Nephron progenitor cell (in vitro differentiated cells): Measurements from ENCODE around the gene PEG3.

Source experiments
- DNase-seq: peaks from one replicate; pipeline ENCODE4 v3.0.0; 2021
- H3K27ac Mint-ChIP-seq: 2 replicates; pipeline ENCODE4 v1.8.0; 2021; ENCODE audit warnings: mild to moderate bottlenecking, moderate library complexity, mixed read lengths
- H3K27me3 Mint-ChIP-seq: 2 replicates; pipeline ENCODE4 v1.8.0; 2021; ENCODE audit warnings: mild to moderate bottlenecking, low read depth, mixed read lengths; ENCODE audit not compliant: poor library complexity
- H3K36me3 Mint-ChIP-seq: 2 replicates; pipeline ENCODE4 v1.8.0; 2021; ENCODE audit warnings: low read depth, mixed read lengths
- H3K4me1 Mint-ChIP-seq: 2 replicates; pipeline ENCODE4 v1.8.0; 2021; ENCODE audit warnings: mixed read lengths
- H3K4me3 Mint-ChIP-seq: 2 replicates; pipeline ENCODE4 v1.8.0; 2021; ENCODE audit warnings: mild to moderate bottlenecking, moderate library complexity, mixed read lengths
- H3K9me3 Mint-ChIP-seq: 2 replicates; pipeline ENCODE4 v1.8.0; 2021; ENCODE audit warnings: mild to moderate bottlenecking, moderate library complexity, mixed read lengths
- CTCF ChIP-seq: fragments of 200-600 bp; sonication (generic); IDR thresholded peaks from 2 replicates; pipeline ENCODE4 v1.5.0; 2021; ENCODE audit warnings: antibody characterized with exemption

PEG3 gene

GRCh38 chr19:56822755-56823154 is 17.8 kb downstream of the PEG3 start:
- Mint-ChIP-seq H3K36me3 (no peaks in the 10 kb centered on the region), H3K27ac (no peak overlapping the region), H3K9me3 (peaks cover 99% of the 10 kb centered on the region), H3K27me3 (no peaks in the 10 kb centered on the region), H3K4me3 (no peak overlapping the region), H3K4me1 (no peaks in the 10 kb centered on the region)
- DNase-seq, result no peak
- TF ChIP-seq CTCF, result no peak

- H3K27ac Mint-ChIP-seq, result no peak overlapping the region
- H3K27me3 Mint-ChIP-seq, result no peaks in the 10 kb centered on the region
- H3K36me3 Mint-ChIP-seq, result no peaks in the 10 kb centered on the region
- peaks cover 99% of the 10 kb centered on the region for H3K9me3 Mint-ChIP-seq
- TF ChIP-seq CTCF, result no peak
- no peak for DNase-seq
- H3K4me1 Mint-ChIP-seq, result no peaks in the 10 kb centered on the region
- no peak overlapping the region for H3K4me3 Mint-ChIP-seq
Observed at GRCh38 chr19:56821675-56822074, 18.9 kb downstream of the PEG3 start.

GRCh38 chr19:56821209-56821608 is 19.3 kb downstream of the PEG3 start:
- Mint-ChIP-seq H3K27ac (no peak overlapping the region), H3K9me3 (peaks cover 99% of the 10 kb centered on the region), H3K36me3 (no peaks in the 10 kb centered on the region), H3K27me3 (no peaks in the 10 kb centered on the region), H3K4me3 (no peak overlapping the region), H3K4me1 (no peaks in the 10 kb centered on the region)
- no peak for DNase-seq
- no peak for TF ChIP-seq CTCF

GRCh38 chr19:56819166-56819565 is 21.4 kb downstream of the PEG3 start:
- no peak for TF ChIP-seq CTCF
- no peak for DNase-seq
- H3K4me1 Mint-ChIP-seq, result no peaks in the 10 kb centered on the region
- H3K9me3 Mint-ChIP-seq, result peaks cover 100% of the 10 kb centered on the region
- H3K27me3 Mint-ChIP-seq, result no peaks in the 10 kb centered on the region
- H3K4me3 Mint-ChIP-seq, result no peak overlapping the region
- H3K27ac Mint-ChIP-seq, result no peak overlapping the region
- H3K36me3 Mint-ChIP-seq, result no peaks in the 10 kb centered on the region

GRCh38 chr19:56814656-56815055 is 25.9 kb downstream of the PEG3 start:
- Mint-ChIP-seq H3K9me3 (peaks cover 93% of the 10 kb centered on the region), H3K36me3 (no peaks in the 10 kb centered on the region), H3K27me3 (no peaks in the 10 kb centered on the region), H3K4me3 (no peak overlapping the region), H3K27ac (no peak overlapping the region), H3K4me1 (no peaks in the 10 kb centered on the region)
- DNase-seq, result no peak
- TF ChIP-seq CTCF, result no peak

- no peak for TF ChIP-seq CTCF
- H3K9me3 Mint-ChIP-seq, result peaks cover 93% of the 10 kb centered on the region
- H3K4me3 Mint-ChIP-seq, result no peak overlapping the region
- no peaks in the 10 kb centered on the region for H3K36me3 Mint-ChIP-seq
- H3K27me3 Mint-ChIP-seq, result no peaks in the 10 kb centered on the region
- DNase-seq, result no peak
- H3K27ac Mint-ChIP-seq, result no peak overlapping the region
- no peaks in the 10 kb centered on the region for H3K4me1 Mint-ChIP-seq
Observed at GRCh38 chr19:56813531-56813930, 27.0 kb downstream of the PEG3 start.
